T-cell (primary cell): ENCODE results near the gene ATXN7. TPM values are rescaled to one million over a fixed set of nuclear protein-coding genes. Genes with fewer than 3 reads are reported as not detected.
A peak's percentile ranks its signal among the peaks of the same experiment; 100 is the strongest.

ENCODE experiments used
- ATAC-seq, 4 experiments: fragments of 200-7000 bp in 3 of 4; fragments of 150-1000 bp in 1 of 4; cut with Tn5 transposase; replicated peaks in 1 of 4; 1 replicate in 3 of 4; 2 replicates in 1 of 4; pipeline ENCODE4 v1.10.0; 2021; ENCODE audit warnings: moderate library complexity in 3 of 4, mild to moderate bottlenecking in 2 of 4, moderate number of reproducible peaks in 1 of 4
- CTCF ChIA-PET, 2 donors: fragments of 300-600 bp; sonication (Branson Sonifier 250); formaldehyde crosslinking; loops; one replicate each; lab custom pipeline; 2022; ENCODE audit warnings: antibody characterized with exemption in 2 of 2; lab: Charles Lee
- POLR2A ChIA-PET, 2 donors: fragments of 300-600 bp; sonication (Branson Sonifier 250); formaldehyde crosslinking; loops; one replicate each; lab custom pipeline; 2022; ENCODE audit warnings: antibody characterized with exemption in 2 of 2; lab: Charles Lee
- DNase-seq, 35 experiments: peaks; one replicate each; pipeline versions ENCODE4 v3.0.0 to v3.0.0-alpha.2; 2013 to 2023
- H3K27ac ChIP-seq: one replicate; pipeline ENCODE4 v1.5.1; 2013; ENCODE audit warnings: low read length
- H3K27me3 ChIP-seq, 2 experiments: replicated peaks in 1 of 2; 1 replicate in 1 of 2; 2 replicates in 1 of 2; pipeline versions ENCODE4 v1.6.1 to v1.7.0; 2013; ENCODE audit warnings: low read length in 1 of 2, mixed read lengths in 1 of 2; ENCODE audit not compliant: control insufficient read depth in 2 of 2, insufficient read depth in 2 of 2; ENCODE audit errors: extremely low read depth in 1 of 2
- H3K36me3 ChIP-seq, 2 donors: 1 replicate in 1 of 2; 2 replicates in 1 of 2; pipeline versions ENCODE4 v1.6.1 to v1.7.0; 2013; ENCODE audit warnings: low read length in 1 of 2; ENCODE audit not compliant: control insufficient read depth in 2 of 2, insufficient read depth in 1 of 2; ENCODE audit errors: extremely low read depth in 1 of 2
- H3K4me1 ChIP-seq, 2 experiments: 1 replicate in 1 of 2; 2 replicates in 1 of 2; pipeline versions ENCODE4 v1.6.1 to v1.7.0; 2013; ENCODE audit warnings: low read length in 2 of 2, mixed read lengths in 1 of 2; ENCODE audit not compliant: insufficient read depth in 2 of 2, control insufficient read depth in 1 of 2; ENCODE audit errors: extremely low read depth in 1 of 2
- H3K4me3 ChIP-seq, 2 donors: 1 replicate in 1 of 2; 2 replicates in 1 of 2; pipeline versions ENCODE4 v1.5.1 to v1.7.0; 2013; ENCODE audit warnings: mild to moderate bottlenecking in 2 of 2, low read length in 1 of 2, moderate library complexity in 1 of 2; ENCODE audit not compliant: control insufficient read depth in 1 of 2; ENCODE audit errors: extremely low read depth in 1 of 2
- H3K9me3 ChIP-seq: 2 replicates; pipeline ENCODE4 v1.7.0; 2013
- H3K27ac Mint-ChIP-seq, 2 donors: one replicate each; pipeline ENCODE4 v1.8.0; 2020 to 2021; ENCODE audit warnings: mild to moderate bottlenecking in 2 of 2, mixed read lengths in 2 of 2
- H3K27me3 Mint-ChIP-seq, 2 donors: one replicate each; pipeline ENCODE4 v1.8.0; 2021 to 2022; ENCODE audit warnings: mixed read lengths in 2 of 2
- H3K36me3 Mint-ChIP-seq: one replicate; pipeline ENCODE4 v1.8.0; 2021; ENCODE audit warnings: mixed read lengths
- H3K4me1 Mint-ChIP-seq, 3 donors: one replicate each; pipeline ENCODE4 v1.8.0; 2020 to 2022; ENCODE audit warnings: mixed read lengths in 3 of 3, mild to moderate bottlenecking in 1 of 3
- H3K4me3 Mint-ChIP-seq, 3 donors: one replicate each; pipeline ENCODE4 v1.8.0; 2020 to 2022; ENCODE audit warnings: mild to moderate bottlenecking in 3 of 3, mixed read lengths in 3 of 3, moderate library complexity in 3 of 3
- H3K9me3 Mint-ChIP-seq, 3 donors: one replicate each; pipeline ENCODE4 v1.8.0; 2020 to 2022; ENCODE audit warnings: mixed read lengths in 3 of 3
- WGBS: methylation state at CpG from one replicate; pipeline ENCODE4 v1.1.5; 2013; ENCODE audit warnings: missing lambda C conversion rate; ENCODE audit not compliant: insufficient coverage; 5-methylcytosine and 5-hydroxymethylcytosine counted together
- total RNA-seq, 35 experiments: library from RNA in 6 of 35; stranded (reverse) in 6 of 35; fragments of 120-200 nt in 1 of 35; gene quantifications; one replicate each; pipeline versions ENCODE4 v1.2.1 to v1.2.4 and lab custom pipeline; 2013 to 2026

ATXN7 gene
- total RNA-seq, 5 donors from 2014 or later (not counting 1 experiment from before 2014, with no cell fraction given), result 110 to 231 (median 123) TPM

DNA sequence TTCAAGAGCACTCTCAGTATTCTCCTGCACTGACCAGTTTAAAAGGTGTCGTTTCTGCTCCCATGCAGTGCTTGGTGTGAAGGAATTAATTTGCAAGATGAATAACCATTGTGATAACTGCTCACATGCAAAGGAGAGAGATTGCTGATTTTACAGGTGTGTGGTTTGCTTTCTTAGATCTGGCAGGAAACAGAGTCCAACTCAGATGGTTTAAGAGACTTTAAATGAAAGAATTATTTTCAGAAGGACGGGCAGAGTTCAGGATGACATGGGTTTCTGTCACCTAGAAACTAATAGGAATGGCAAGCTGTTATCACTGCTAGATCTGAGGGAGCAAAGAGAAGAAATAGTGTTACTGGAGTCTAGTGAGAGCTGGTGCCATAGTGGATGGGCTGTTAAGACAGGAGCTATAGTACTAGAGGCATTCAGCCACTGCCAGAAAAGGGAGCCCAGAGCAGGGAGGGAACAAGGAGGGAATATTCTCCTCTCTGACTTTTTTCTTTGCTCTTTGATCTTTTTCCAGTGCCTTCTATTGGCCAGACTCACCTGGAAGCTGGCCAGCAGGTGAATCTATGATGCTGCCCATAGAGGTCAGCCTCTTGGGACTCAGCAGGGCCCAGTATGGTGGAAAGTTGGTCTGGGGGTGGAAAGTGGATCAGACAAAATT lies 14.9 kb downstream of the ATXN7 start:
- no peaks in the 10 kb centered on the region for H3K9me3 Mint-ChIP-seq
- no peak overlapping the region for H3K27ac ChIP-seq
- CTCF ChIA-PET, result interaction anchor here in 1 of 2 donors (0.7 kb wide), 1 partner anchor 100 kb away, joined by 3 read pairs; no protein-coding TSS in a partner anchor
- peaks cover 4% of the 10 kb centered on the region for H3K36me3 Mint-ChIP-seq
- no peak overlapping the region for H3K27ac Mint-ChIP-seq
- no peaks in the 10 kb centered on the region for H3K27me3 ChIP-seq
- ATAC-seq, result peak in 3 of 4 experiments; percentile 23 to 36 (median 31)
- no peak overlapping the region for H3K4me3 ChIP-seq
- peaks cover 72 to 91% (median 77%) of the 10 kb centered on the region in 3 donors for H3K4me1 Mint-ChIP-seq
- H3K27me3 Mint-ChIP-seq, result no peaks in the 10 kb centered on the region
- POLR2A ChIA-PET, result interaction anchor here in 1 of 2 donors (0.6 kb wide), 1 partner anchor 83 kb away, joined by 3 read pairs; no protein-coding TSS in a partner anchor
- H3K36me3 ChIP-seq, result no peaks in the 10 kb centered on the region
- DNase-seq, result no peak
- H3K4me3 Mint-ChIP-seq, result no peak overlapping the region
- no peaks in the 10 kb centered on the region for H3K9me3 ChIP-seq
- H3K4me1 ChIP-seq, result peaks cover 12 to 13% of the 10 kb centered on the region in 2 experiments
- WGBS, result 20% methylated on average over 1 of the region's 2 CpGs

DNA sequence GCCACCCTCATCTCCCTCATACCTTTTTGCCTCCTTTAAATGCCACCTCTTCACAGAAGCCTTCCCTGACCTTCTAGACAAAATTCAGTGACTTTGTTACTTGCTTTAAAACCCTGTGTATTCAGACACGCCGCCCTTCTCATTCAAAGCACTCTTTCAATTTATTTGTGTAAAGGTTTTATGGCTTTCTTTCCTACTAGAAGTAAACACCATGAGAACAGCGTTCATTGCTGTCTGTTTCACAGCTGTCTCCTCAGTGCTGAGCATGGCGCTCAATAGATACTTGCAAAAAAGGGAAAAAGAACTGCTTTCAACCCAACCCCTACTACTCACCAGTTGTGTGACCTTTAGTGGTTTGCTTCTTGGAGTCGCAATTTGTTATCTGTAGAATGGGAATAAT lies 17.0 kb downstream of the ATXN7 start:
- Histone ChIP-seq H3K27me3 (no peaks in the 10 kb centered on the region), H3K36me3 (no peaks in the 10 kb centered on the region), H3K9me3 (no peaks in the 10 kb centered on the region), H3K4me1 (peaks cover 12 to 13% of the 10 kb centered on the region in 2 experiments), H3K27ac (no peak overlapping the region), H3K4me3 (no peak overlapping the region)
- POLR2A ChIA-PET, result no interaction called here
- peaks cover 8% of the 10 kb centered on the region for H3K36me3 Mint-ChIP-seq
- no CpG with 5 or more reads among the region's 5 CpGs for WGBS
- no peaks in the 10 kb centered on the region for H3K27me3 Mint-ChIP-seq
- no peak for ATAC-seq
- no peak overlapping the region for H3K4me3 Mint-ChIP-seq
- H3K4me1 Mint-ChIP-seq, result peaks cover 65 to 80% (median 68%) of the 10 kb centered on the region in 3 donors
- H3K27ac Mint-ChIP-seq, result no peak overlapping the region
- CTCF ChIA-PET, result interaction anchor here in 1 of 2 donors (1.2 kb wide), 1 partner anchor 9 kb away, joined by 3 read pairs; no protein-coding TSS in a partner anchor
- H3K9me3 Mint-ChIP-seq, result no peaks in the 10 kb centered on the region
- no peak for DNase-seq

DNA sequence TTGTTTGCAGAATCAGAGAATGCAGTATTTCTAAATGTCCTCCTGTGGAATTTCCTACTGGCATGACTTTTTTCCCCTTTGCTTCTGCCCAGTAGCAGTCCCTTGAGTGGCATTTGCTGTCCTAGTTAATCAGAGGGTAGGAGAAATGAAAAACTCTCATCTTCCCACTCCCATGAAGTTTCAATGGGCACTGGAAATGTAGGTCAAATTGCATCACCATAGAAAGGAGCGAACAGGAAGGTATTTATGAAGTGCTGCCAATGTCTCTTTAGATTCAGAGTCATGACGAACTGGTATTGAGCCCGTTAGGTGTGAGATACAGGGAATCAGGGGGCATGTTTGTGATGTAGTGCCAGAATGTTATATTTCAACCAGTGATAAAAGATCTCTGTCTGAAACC lies 23.2 kb downstream of the ATXN7 start:
- Mint-ChIP-seq H3K36me3 (peaks cover 10% of the 10 kb centered on the region), H3K4me1 (peaks cover 27 to 46% (median 44%) of the 10 kb centered on the region in 3 donors), H3K27ac (no peak overlapping the region), H3K4me3 (no peak overlapping the region), H3K9me3 (no peaks in the 10 kb centered on the region), H3K27me3 (no peaks in the 10 kb centered on the region)
- Histone ChIP-seq H3K36me3 (no peaks in the 10 kb centered on the region), H3K27ac (no peak overlapping the region), H3K27me3 (no peaks in the 10 kb centered on the region), H3K4me3 (no peak overlapping the region), H3K9me3 (no peaks in the 10 kb centered on the region), H3K4me1 (no peaks in the 10 kb centered on the region)
- DNase-seq (no peak), ATAC-seq (no peak)
- 94% methylated on average over 2 of the region's 3 CpGs for WGBS
- POLR2A ChIA-PET, result interaction anchor here (0.5 to 0.6 kb wide), 2 partner anchors 26 to 92 kb away, joined by 3 read pairs; partner anchors contain the start of gene SCAANT1 (in 1 of the 2)
- CTCF ChIA-PET, result no interaction called here

DNA sequence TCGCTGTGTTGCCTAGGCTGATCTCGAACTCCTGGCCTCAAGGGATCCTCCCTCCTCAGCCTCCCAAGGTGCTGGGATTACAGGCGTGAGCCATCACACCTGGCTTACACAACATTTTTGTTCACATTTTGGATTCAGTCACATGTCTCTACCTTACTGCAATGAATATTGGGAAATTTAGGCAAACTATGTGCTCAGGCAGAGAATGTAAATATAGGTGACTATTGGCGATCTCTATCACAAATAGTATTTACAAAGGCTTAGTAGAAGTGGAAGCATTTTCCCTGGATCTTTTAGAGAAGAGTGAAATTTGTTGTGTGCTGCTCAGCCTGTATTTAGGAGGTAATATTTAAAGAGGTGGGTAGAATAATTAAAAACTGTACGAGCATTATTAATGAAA lies 27.9 kb downstream of the ATXN7 start:
- H3K9me3 ChIP-seq, result no peaks in the 10 kb centered on the region
- H3K4me1 Mint-ChIP-seq, result peaks cover 25 to 59% (median 52%) of the 10 kb centered on the region in 3 donors
- WGBS, result 100% methylated on average over 2 of the region's 5 CpGs

DNA sequence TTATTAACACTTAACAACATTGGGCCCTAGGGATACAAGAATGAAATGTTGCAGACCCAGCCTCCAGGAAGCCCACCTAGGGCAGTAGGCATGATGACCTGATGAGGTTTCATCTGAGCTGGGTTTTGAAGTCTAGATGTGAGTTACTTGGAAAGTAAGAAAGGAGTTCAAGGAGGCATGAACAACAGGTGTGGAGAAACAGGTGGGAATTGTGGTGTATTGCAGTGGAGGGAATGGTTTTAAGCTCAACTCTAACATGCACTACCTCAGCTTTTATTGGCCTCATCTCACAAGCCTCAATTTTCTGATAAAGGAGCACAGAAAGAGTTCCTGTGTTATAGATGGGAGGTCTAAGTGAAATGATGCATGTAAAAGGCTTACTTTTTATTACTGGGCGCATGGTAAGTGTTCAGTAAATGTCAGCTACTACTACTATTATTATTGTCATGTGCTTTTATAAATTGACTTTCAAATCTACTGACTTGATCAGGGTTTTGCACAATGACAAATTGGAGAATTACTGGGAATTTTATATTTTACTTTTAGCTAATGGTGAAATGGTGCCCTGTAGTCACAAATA lies 29.2 kb downstream of the ATXN7 start:
- no peak for ATAC-seq
- no peak overlapping the region for H3K4me3 ChIP-seq
- whole genome bisulfite sequencing, result no CpG with 5 or more reads among the region's 1 CpG
- DNase-seq, result no peak
- no peak overlapping the region for H3K27ac ChIP-seq
- no peak overlapping the region for H3K27ac Mint-ChIP-seq
- peaks cover 7% of the 10 kb centered on the region for H3K36me3 Mint-ChIP-seq
- peaks cover 27 to 63% (median 50%) of the 10 kb centered on the region in 3 donors for H3K4me1 Mint-ChIP-seq
- H3K4me3 Mint-ChIP-seq, result no peak overlapping the region
- H3K9me3 Mint-ChIP-seq, result no peaks in the 10 kb centered on the region
- POLR2A ChIA-PET, result interaction anchor here in 1 of 2 donors (0.5 to 0.8 kb wide), 2 partner anchors 17 to 21 kb away, joined by 3 read pairs; no protein-coding TSS in a partner anchor
- H3K36me3 ChIP-seq, result no peaks in the 10 kb centered on the region
- H3K9me3 ChIP-seq, result no peaks in the 10 kb centered on the region
- H3K27me3 ChIP-seq, result no peaks in the 10 kb centered on the region
- H3K4me1 ChIP-seq, result no peaks in the 10 kb centered on the region
- no peaks in the 10 kb centered on the region for H3K27me3 Mint-ChIP-seq
- CTCF ChIA-PET, result no interaction called here

More for the DNA sequence above, 27.9 kb downstream of the ATXN7 start:
- DNase-seq (no peak), ATAC-seq (no peak)
- H3K36me3 Mint-ChIP-seq, result peaks cover 5% of the 10 kb centered on the region
- no peak overlapping the region for H3K27ac ChIP-seq
- H3K4me1 ChIP-seq, result no peaks in the 10 kb centered on the region
- H3K4me3 ChIP-seq, result no peak overlapping the region
- H3K27me3 Mint-ChIP-seq, result no peaks in the 10 kb centered on the region
- no peak overlapping the region for H3K4me3 Mint-ChIP-seq
- ChIA-PET CTCF (no interaction called here), POLR2A (no interaction called here)
- H3K36me3 ChIP-seq, result no peaks in the 10 kb centered on the region
- no peaks in the 10 kb centered on the region for H3K9me3 Mint-ChIP-seq
- H3K27ac Mint-ChIP-seq, result no peak overlapping the region
- H3K27me3 ChIP-seq, result no peaks in the 10 kb centered on the region

DNA sequence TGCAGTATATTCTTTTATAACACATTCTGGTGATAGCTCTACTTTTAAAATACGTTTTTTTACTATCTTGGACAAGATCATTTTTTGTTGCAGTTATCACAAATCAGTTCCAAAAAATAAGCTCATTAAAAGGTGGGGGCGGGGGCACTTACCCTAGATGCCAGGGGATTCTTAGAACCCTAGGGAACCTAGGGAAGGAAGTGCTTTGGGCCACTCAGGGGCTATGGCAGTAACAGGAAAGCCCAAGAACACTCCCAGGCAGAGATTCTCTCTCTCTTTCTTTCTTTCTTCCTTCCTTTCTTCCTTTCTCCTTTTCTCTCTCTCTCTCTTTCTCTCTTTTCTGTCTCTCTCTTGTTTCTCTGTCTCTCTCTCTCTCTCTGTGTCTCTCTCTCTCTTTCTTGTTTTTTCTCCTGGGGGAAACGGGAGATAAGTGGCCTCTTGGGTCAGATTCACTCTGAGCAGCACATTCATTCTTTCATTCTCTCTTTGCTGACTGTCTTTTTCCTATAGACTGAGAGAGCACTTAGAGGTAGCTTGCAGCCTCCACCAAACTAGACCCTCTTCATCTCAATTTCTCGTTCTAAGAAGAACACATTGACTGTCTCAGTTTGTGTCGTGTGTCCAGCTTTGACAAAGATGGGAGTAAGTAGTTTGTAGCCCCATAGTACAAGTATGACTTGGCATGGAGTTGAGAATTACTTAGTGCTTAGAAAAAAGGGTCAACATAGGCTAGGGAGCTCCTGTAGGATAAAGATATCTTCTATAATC lies 31.9 kb downstream of the ATXN7 start:
- H3K4me1 ChIP-seq, result no peaks in the 10 kb centered on the region
- POLR2A ChIA-PET, result interaction anchor here (0.6 to 0.9 kb wide), 2 partner anchors 12 to 75 kb away, joined by 3 to 4 read pairs; no protein-coding TSS in a partner anchor

More for the DNA sequence above, 31.9 kb downstream of the ATXN7 start:
- DNase-seq (no peak), ATAC-seq (no peak)
- no peak overlapping the region for H3K4me3 ChIP-seq
- H3K9me3 ChIP-seq, result no peaks in the 10 kb centered on the region
- CTCF ChIA-PET, result interaction anchor here (0.6 to 1.0 kb wide), 4 partner anchors 33 to 82 kb away, joined by 3 to 6 read pairs (median 4); no protein-coding TSS in a partner anchor
- Mint-ChIP-seq H3K27me3 (no peaks in the 10 kb centered on the region), H3K4me3 (no peak overlapping the region), H3K27ac (peak overlapping the region; percentile 67 to 77), H3K9me3 (no peaks in the 10 kb centered on the region), H3K4me1 (peaks cover 37 to 69% (median 55%) of the 10 kb centered on the region in 3 donors), H3K36me3 (peaks cover 22% of the 10 kb centered on the region)
- 100% methylated on average over 1 of the region's 5 CpGs for WGBS
- no peaks in the 10 kb centered on the region for H3K27me3 ChIP-seq
- H3K27ac ChIP-seq, result no peak overlapping the region
- H3K36me3 ChIP-seq, result peaks cover 3 to 17% of the 10 kb centered on the region in 2 donors
